IMR-90 (cell line): ENCODE measurements around the gene TRIAP1. TPM values are rescaled to one million over a fixed set of nuclear protein-coding genes. Genes with fewer than 3 reads are reported as not detected.

Source experiments
- polyA plus RNA-seq, 3 experiments: library from polyadenylated mRNA; depleted of rRNA; stranded (reverse); fragments of >200 nt; gene quantifications; 2 replicates each; pipeline ENCODE4 v1.2.3, GENCODE V29; 2012; ENCODE audit warnings: low replicate concordance in 1 of 3
- total RNA-seq: library from RNA; depleted of rRNA; stranded (reverse); fragments of >200 nt; gene quantifications from 2 replicates; pipeline ENCODE4 v1.2.3, GENCODE V29; 2012; rRNA removed

Gene TRIAP1
- total and polyA plus RNA-seq, 2 of the 4 experiments (the other 2 are of a cell fraction), result 19.2 to 32.3 TPM

Other genes with a start within 250 kb of the TRIAP1 start
- gene RPLP0, start 245.3 kb downstream of the TRIAP1 start, total RNA-seq, result 4,496 and 5,401 TPM in 2 replicates
- 5,590 and 6,356 TPM in 2 replicates for gene RPLP0, start 245.3 kb downstream of the TRIAP1 start, polyA plus RNA-seq (2012; rRNA removed)
- gene PXN, start 180.7 kb downstream of the TRIAP1 start, total RNA-seq, result 33.9 and 46.6 TPM in 2 replicates
- gene PXN, start 180.7 kb downstream of the TRIAP1 start, polyA plus RNA-seq (2012; rRNA removed), result 134 and 139 TPM in 2 replicates
- under 0.01 TPM in 2 replicates for gene RNU4-2, start 154.5 kb downstream of the TRIAP1 start, total RNA-seq
- not detected in 2 replicates for gene RNU4-2, start 154.5 kb downstream of the TRIAP1 start, polyA plus RNA-seq (2012; rRNA removed)
- under 0.01 TPM in 2 replicates for gene RNU4-1, start 153.1 kb downstream of the TRIAP1 start, total RNA-seq
- gene RNU4-1, start 153.1 kb downstream of the TRIAP1 start, polyA plus RNA-seq (2012; rRNA removed), result not detected in 2 replicates
- gene SIRT4, start 144.1 kb downstream of the TRIAP1 start, total RNA-seq, result 0.83 and 2.0 TPM in 2 replicates
- gene SIRT4, start 144.1 kb downstream of the TRIAP1 start, polyA plus RNA-seq (2012; rRNA removed), result 0.56 and 0.87 TPM in 2 replicates
- not detected in 2 replicates for gene PLA2G1B, start 118.6 kb downstream of the TRIAP1 start, total RNA-seq
- gene PLA2G1B, start 118.6 kb downstream of the TRIAP1 start, polyA plus RNA-seq (2012; rRNA removed), result not detected in 2 replicates
- gene MSI1, start 77.2 kb downstream of the TRIAP1 start, total RNA-seq, result not detected in 2 replicates
- gene MSI1, start 77.2 kb downstream of the TRIAP1 start, polyA plus RNA-seq (2012; rRNA removed), result not detected in 2 replicates
- 339 and 396 TPM in 2 replicates for gene COX6A1, start 8.3 kb downstream of the TRIAP1 start, total RNA-seq
- 541 and 664 TPM in 2 replicates for gene COX6A1, start 8.3 kb downstream of the TRIAP1 start, polyA plus RNA-seq (2012; rRNA removed)
- gene GATC, start 60 bp upstream of the TRIAP1 start, total RNA-seq, result 15.6 and 16.5 TPM in 2 replicates
- 7.6 and 8.7 TPM in 2 replicates for gene GATC, start 60 bp upstream of the TRIAP1 start, polyA plus RNA-seq (2012; rRNA removed)
- gene SRSF9, start 23.4 kb upstream of the TRIAP1 start, total RNA-seq, result 102 and 196 TPM in 2 replicates
- 132 and 143 TPM in 2 replicates for gene SRSF9, start 23.4 kb upstream of the TRIAP1 start, polyA plus RNA-seq (2012; rRNA removed)
- gene DYNLL1, start 49.7 kb upstream of the TRIAP1 start, total RNA-seq, result 696 and 709 TPM in 2 replicates
- 627 and 663 TPM in 2 replicates for gene DYNLL1, start 49.7 kb upstream of the TRIAP1 start, polyA plus RNA-seq (2012; rRNA removed)
- gene COQ5, start 82.8 kb upstream of the TRIAP1 start, total RNA-seq, result 25.1 and 29.4 TPM in 2 replicates
- 17.3 and 21.6 TPM in 2 replicates for gene COQ5, start 82.8 kb upstream of the TRIAP1 start, polyA plus RNA-seq (2012; rRNA removed)
- 43.0 and 44.4 TPM in 2 replicates for gene RNF10, start 88.0 kb upstream of the TRIAP1 start, total RNA-seq
- gene RNF10, start 88.0 kb upstream of the TRIAP1 start, polyA plus RNA-seq (2012; rRNA removed), result 65.2 and 95.0 TPM in 2 replicates
- gene POP5, start 135.0 kb upstream of the TRIAP1 start, total RNA-seq, result 66.1 and 69.5 TPM in 2 replicates
- gene POP5, start 135.0 kb upstream of the TRIAP1 start, polyA plus RNA-seq (2012; rRNA removed), result 81.5 and 99.4 TPM in 2 replicates
- 0.54 and 0.83 TPM in 2 replicates for gene CABP1, start 194.2 kb upstream of the TRIAP1 start, total RNA-seq
- gene CABP1, start 194.2 kb upstream of the TRIAP1 start, polyA plus RNA-seq (2012; rRNA removed), result 0.20 and 1.1 TPM in 2 replicates
- gene MLEC, start 240.8 kb upstream of the TRIAP1 start, total RNA-seq, result 117 and 137 TPM in 2 replicates
- 38.6 and 44.1 TPM in 2 replicates for gene MLEC, start 240.8 kb upstream of the TRIAP1 start, polyA plus RNA-seq (2012; rRNA removed)